SIG-M5 (cell line): ENCODE data around the gene C11orf91.
"Not testable (repeated sequence)": the region's sequence is repeated elsewhere in the genome, so short reads cannot be mapped to it uniquely, and the experiment has no call there.

Experiments
- DNase-seq: peaks from one replicate; lab custom pipeline; 2025; lab: John Stamatoyannopoulos, UW

C11orf91 gene

DNA sequence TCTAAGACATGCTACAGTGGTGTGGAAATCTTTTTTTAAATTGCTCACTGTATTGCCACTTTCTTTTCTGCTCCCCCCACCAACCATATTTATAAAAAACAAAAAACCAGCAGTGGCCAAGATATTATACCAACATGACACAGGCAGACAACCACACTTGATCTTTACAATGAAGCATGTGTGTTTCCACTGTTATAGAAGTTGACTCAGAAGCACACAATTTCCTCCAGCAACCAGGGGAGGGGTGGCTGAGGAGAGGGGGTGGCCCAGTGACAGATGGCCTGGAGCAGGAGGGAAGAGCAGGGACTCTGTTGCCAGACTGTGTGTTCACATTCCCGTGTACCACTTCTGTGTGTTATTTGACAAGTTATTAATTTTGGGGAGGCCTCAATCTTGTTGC is 20.8 kb upstream of the C11orf91 start:
- DNase-seq, result no peak

DNA sequence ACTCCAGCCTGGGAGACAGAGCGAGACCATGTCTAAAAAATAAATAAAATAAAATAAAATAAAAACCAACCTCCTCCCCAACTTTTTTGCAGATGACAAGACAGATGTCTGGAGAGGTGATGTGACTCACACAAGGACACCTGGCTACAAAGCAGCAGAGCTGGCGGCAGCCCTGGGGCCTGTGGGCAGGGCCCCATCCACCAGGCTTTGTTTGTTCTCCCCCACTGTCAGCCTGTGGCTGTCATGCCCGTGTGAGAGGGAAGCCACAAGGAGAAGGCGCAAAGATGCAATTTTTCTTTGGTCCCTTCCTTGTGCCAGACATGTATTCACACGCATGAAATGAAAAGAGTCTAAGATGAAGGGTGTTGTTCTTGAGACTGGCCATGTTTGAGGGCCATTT is 19.0 kb upstream of the C11orf91 start:
- no peak for DNase-seq

DNA sequence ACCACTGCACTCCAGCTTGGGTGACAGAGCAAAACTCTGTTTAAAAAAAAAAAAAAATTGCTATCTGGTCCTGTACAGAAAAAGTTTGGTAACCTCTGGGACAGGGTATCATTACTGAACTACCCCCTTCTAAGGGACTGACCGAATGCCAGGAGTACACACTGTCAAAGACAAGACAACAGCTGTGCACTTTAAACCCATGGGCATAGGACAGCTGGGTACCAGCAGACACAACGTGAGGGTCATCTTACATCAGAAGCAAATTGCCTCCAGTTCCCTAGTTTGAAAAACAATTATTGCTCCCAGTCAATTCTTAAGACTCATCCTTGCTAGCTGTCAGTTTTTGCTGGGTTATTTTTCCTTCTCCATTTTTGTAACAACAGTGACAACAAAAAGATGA is 17.8 kb upstream of the C11orf91 start:
- DNase-seq, result no peak

DNA sequence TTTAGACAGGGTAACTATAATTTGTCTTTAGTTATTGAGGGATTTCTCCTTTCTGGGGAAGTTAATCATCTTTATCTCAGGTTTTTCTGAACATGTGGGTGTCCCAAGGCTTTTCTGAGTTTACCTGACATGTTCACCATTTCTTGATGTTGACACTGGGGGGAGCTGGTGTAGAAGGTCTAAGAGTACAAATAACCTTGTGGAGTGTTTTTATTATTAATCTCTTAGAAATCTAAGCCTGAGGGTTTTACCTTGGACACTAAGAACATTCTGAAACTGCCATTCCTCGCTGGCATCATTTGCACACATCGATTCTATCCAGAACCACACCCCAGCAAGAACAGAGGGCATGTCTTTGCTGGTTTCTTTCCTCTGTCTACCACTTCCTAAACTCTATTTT is 15.6 kb upstream of the C11orf91 start:
- no peak for DNase-seq

DNA sequence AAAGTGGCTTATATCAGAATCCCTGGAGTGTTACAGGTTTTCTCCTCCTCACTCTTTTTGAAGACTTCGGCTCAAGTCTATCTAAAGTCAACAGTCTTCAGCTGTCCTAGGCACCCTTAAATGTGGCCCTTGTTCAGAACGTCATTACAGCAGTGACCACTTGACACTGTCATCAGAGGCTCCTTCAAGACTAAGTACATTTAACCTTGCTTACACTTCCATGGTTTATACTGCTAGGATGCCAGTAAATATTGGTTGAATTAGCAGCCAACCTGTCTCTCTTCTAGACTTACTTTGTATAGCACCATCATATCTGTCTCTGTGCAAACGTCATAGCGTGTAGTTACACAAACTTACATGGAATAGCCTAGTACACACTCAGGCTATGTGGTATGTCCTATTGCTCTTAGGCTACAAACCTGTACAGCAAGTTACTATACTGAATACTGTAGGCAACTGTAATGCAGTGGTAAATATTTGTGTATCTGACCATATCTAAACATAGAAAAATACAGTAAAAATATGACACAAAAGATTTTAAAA is 13.3 kb upstream of the C11orf91 start:
- DNase-seq, result no peak

DNA sequence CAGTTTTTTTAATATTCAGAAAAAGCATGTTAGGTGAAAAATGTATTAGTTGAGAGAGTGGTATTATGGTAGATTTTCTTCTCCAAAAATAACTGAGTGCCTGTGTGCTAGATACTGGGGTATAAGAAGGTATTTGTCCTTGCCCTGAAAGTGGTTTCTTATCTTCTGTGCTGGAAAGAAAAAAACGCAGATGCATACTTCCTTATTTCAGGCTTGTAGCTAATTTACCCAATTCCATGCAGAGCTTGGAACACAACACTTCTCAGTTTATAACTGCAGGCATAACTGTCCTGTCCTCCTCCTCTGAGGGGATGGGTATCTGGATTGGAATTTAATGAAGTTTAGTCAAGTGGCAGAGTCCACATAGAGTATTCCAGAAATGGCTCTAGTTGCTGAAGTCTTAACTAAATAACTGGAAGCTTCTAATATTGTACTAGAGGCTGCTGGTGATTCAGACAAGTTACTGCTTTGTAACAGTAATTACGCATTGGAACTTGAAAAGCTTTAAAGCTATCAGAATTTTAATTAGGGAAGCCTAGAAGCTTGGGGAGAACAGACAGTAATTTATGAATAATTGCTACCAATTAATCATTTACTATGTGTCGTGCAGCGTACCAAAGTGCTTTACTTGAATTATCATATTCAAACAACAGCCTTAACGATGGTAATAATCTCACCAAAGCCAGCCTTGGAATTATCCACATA is 12.7 kb upstream of the C11orf91 start:
- DNase-seq, result no peak

DNA sequence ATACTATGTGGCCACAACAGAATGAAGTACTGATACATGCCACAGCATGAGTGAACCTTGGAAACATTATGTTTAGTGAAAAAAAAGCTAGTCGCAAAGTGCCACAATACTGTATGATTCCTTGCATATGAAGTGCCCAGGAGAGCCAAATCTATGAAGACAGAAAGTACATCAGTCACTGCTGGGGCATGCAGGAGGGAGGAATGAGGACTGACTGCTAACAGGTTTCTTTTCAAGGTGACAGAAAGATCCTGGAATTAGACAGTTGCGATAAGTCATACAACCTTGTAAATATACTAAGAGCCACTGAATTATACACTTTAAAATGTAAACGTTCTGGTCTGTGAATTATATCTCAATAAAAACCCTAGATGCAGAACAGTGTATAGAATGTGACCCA is 11.8 kb upstream of the C11orf91 start:
- no peak for DNase-seq

DNA sequence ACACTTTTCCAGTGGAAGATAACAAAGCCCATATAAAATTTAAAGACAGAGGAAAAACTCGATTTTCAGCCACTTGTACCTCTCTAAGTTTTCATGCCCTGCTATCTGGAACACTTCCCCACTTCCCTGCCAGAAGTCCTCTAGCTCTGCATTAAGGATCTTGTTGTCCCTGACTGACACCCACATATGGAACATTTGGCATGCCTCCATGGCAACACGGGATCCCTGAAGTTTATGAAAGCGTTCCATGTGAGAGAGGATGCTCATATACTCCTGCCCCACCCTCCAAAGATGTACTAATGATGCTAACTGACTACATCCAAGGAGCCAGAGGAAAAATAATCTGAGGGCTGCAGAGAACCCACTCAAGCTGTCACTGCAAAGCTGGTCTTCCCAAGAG is 8.8 kb upstream of the C11orf91 start:
- no peak for DNase-seq

DNA sequence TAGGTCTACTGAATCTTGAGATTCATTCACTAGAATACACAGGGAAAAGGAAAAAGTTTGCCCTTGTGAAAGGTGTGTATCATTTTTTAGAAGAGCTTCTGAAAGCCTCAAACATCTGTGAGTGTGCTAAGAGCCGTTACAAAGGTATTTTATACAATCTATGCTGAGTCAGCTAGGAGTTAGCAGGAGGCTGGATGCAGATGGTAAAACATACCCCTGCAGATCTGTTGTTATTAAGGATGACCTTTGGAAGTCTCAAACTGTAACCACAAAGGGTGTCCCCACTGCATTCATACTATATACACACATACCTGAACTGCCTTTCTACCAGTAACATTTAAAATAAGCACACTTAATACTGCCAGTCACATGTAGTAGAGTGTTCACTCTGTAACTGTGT is 8.4 kb upstream of the C11orf91 start:
- no peak for DNase-seq

DNA sequence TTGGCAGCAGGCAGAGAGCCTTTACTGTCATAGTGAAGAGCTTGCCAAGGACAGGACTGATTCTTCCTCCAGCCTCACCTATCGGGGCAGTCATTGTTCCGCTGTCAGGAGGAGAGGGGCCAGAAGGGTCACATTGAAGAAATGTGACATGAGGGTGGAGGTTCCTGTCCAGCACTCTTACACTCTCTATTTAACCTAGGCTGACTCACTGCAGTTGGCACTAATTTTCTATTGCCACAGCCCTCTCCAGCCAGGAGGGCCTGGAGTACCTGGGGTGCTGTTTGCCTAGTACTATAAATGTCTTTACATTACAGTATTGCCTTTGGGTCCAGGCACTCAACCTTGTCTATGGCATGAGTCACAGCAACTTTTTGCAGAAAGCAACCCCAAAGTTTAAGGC is 7.2 kb upstream of the C11orf91 start:
- not testable (repeated sequence) for DNase-seq

DNA sequence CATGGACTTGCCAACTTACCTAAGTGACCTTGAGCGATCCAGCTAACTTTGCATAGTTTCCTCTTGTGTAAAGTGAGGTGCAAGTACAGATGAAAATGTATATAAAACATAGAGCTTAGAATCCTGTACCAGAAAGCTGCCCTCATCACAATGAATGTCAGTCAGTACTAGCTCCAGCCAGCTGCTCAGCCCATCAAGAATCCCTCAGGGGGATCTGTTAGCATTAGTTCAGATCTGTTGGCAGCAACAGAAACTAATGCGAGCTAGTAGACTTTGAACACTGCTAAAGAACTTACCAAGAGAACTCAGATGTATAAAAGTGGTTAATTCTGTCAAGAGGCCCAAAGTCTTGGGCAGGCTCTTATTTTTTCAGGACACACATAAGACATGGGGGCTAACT is 6.3 kb upstream of the C11orf91 start:
- DNase-seq, result no peak

DNA sequence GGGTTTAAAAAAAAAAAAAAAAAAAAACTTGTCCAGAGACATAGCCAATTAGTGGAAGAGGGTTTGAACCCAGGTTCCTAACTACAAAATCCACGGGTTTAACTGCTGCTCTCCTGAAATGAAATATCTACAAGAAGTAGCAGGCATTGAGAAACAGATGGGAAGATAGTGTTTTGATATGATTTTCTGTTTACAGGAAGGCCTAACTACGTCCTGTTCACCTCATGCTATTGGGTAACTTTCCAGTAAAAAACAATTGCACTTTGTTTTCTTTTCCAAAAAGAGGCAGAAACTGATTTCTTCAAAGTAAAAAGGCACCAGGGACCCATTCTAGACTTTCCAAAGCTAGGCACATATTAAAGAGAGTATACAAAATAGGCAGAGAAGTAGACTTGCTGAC is 5.9 kb upstream of the C11orf91 start:
- no peak for DNase-seq

DNA sequence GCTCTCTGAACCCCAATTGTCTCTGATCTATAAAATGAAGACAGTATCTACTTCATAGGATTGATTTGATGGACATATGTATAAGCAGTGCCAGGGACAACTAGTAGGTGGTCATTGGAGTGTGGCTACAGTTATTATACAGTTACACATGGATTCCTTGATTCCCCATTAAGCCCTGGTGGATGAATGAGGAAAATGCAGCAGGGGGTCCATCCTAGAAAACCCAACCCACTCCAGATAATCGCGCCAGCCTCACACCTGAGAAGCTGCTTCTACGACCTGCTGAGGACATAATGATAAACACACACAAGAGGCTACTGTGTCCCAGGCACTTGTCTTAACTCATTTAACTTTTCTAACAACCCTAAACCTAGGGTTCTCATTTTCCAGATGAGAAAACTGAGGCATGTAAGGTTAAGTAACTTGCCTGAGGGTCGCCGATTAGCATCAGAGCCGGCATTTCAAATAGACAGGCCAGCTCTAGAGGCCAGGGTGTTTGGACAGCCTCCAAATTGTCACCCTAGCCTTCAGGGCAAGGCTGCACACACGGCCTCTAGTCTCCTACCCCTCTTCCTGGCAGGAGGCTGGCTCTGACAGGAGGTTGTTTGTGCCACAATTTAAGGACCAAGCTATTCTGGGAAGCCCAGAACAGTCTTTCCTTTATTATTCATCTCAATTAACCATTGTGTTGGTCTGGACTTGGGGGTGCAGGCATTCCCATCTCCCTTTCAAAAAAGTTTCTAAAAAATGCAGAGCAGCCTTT is 3.8 kb upstream of the C11orf91 start:
- no peak for DNase-seq

DNA sequence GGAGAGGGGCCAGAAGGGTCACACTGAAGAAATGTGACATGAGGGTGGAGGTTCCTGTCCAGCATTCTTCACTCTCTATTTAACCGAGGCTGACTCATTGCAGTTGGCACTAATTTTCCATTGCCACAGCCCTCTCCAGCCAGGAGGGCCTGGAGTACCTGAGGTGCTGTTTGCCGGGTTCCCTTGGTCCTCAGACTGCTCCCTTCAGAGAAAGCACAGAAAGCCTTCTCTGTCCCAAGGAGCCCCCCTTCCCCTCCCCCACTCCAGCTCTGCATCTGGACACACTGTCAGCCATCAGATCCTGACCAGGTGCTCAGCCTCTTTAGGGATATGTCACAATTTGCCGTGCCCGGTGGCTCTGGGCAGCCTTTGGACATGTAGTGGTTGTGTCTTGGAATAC is 3.2 kb upstream of the C11orf91 start:
- no peak for DNase-seq

DNA sequence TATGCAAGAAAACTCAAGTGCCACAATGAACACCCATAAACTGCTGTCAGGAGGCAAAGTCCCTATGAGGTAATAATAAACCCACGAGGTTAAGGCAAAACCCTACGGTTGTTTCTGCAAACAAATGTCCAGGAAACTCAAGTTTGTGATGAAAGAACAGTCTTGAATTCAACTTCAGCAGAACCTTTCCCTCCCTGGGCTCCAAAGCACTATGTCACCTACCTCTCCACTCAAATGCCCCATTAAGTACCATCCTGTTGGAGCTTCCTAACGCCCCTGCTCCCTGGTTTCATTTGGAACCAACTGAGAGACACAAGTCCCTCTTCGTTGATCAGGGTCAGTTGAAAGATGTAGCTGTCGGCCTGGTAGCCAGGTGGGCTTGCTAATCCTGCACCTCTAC is 2.6 kb upstream of the C11orf91 start:
- DNase-seq, result no peak

DNA sequence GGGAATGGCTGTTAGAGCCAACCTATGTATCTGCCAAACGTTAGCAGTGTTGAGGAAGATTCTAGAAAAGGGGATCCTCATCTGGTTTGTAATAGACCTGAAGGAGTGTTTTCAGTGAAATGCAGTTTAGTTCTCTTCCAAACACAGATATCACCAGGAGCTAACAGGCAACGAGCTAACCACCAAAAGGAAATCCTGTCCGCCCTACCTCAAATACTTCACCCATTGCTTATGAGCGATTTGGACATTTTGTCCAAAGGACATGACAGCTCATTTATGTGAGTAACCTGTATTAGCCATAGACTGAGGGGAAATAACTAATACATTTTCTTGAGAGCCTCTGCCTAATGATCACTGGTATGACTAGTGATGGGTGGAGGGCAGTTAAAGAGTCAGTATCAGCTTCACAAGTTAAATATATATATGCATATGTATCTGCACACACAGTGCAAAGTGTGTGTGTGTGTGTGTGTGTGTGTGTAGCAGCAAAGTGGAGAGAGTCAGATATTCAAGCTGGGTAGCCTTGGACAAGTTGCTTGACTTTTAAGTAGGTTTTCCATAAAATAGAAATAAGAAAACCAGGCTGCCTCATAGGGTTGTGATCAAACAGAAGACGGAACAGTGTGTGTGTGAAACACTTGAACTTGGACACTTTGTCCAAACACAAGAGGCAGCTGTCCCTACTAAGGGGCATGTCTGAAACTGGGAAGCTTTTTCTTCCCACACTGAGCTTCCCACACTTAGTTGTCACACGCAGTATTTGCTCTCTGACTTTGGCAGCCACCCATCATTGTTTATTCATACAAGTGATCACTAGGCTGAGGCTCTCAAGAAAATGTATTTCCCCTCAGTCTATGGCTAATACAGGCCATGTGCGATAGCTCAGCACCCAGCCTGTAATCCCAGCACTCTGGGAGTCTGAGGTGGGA is 940 bp upstream of the C11orf91 start:
- DNase-seq, result no peak

DNA sequence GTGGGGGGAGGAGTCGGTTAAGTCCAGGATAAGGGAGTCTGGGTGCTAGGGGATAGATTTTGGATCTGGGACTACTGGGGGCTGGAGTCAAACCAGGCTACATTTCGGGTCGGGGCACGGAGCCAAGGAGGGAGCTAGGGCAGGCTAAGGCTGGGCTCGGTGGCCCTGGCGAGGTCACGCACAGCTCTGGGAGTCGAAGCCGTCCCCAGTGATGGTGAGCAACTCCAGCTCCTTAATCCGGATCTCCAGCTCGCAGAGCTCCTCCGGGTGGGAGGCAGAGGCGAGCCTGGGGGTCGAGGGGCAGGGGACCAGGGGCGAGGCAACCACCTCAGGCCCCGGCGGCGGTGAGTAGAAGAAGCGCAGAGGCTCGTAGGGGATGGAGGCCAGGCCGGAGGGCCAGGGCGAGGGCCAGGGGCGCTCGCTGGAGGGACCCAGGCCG is 544 bp downstream of the C11orf91 start:
- no peak for DNase-seq

DNA sequence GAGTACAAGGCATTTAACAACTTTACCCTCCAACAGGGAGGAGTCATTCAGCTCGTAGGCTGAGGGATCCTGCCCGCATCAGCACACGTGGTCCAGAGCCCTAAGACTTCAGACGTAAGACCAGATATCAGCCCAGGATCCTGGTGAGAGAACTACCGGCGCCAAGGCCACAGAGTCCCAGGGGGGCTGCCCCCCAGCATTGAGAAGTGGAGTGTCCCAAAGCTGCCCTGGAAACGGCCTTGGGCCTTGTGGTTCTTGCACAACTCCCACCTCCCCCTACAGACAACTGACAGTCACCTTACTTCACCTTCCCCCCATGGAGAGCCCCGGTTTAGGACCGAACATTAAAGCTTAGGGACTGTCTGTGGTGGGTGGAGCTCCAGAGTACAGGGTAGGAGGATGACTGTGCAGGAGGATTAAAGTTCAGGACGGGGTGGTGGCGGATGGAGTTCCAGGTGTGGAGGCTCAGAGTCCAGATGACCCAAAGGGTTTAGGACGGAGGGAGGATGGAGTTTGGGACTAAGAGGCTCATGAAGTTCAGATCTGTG is 1.0 kb downstream of the C11orf91 start:
- no peak for DNase-seq

DNA sequence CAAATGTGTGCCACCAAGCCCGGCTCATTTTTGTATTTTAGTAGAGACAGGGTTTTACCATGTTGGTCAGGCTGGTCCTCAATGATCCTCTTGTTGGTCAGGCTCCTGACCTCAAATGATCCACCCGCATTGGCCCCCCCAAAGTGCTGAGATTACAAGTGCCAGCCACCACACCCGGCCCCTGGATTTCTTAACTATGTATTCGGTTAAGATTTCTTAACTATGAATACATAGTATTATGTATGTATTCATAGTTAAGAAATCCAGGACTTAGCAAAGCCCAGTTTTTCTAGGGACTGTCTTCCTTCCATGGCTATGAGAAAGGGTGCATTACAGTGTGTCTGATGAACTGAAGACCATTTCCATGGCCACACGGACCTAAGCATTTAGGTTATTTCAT is 1.7 kb downstream of the C11orf91 start:
- DNase-seq, result no peak

DNA sequence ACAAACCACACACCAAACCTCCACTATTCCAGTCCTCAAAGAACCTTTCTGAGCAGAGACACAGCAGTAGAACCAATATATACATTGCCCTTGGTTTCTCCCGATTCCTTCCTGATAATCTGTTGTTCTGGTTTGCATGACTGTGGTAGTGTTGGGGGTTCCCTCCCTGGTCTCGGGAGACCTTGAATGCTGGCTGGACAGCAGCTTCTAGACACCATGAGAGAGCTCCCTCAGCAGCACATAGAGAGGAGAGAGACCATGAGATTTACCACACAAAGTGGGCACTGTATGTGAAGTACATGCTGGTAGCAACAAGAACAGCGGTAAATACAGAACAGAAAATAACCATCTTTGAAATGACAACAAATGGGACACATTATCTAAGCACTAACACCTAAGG is 2.6 kb downstream of the C11orf91 start:
- no peak for DNase-seq

DNA sequence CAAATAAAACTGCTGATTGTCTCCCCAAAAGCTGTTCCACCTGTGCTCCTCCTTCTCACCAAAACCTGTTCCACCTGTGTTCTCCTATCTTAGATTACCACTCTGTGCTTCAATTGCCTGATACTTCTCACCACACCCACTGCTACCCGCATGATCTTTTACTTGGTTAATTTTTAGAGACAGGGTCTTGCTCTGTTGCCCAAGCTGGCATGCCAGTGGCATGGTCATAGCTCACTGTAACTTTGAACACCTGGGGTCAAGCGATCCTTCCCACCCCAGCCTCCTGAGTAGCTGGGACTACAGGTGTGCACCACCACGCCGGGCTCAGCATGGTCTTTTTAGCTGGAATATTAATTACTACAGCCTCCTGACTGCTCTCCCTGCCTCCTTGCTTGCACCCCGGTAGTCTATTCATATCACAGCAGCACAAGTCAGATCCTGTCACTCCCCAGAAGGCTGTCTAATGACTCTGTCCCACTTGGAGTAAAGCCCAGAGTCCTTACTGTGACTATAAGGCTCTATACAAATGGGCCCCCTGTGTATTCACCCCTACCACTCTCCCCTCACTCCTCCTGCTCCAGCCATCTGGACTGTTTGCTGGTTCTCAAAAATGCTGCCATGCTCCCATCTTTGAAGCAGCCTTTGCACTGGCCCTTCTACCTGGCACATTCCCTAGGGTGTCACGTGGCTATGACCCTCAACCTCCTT is 3.5 kb downstream of the C11orf91 start:
- DNase-seq, result no peak
